GM18868 (cell line): ENCODE measurements around the gene CBX2.
"Not testable (repeated sequence)": the region's sequence is repeated elsewhere in the genome, so short reads cannot be mapped to it uniquely, and the experiment has no call there.

ENCODE experiments used
- ATAC-seq: cut with Tn5 transposase; IDR thresholded peaks from one replicate; pipeline ENCODE4 v1.9.1; 2021; ENCODE audit warnings: mild to moderate bottlenecking, moderate library complexity; ENCODE audit not compliant: unreplicated experiment

Gene CBX2

GRCh38 chr17:79769570-79770506 lies 8.1 kb upstream of the CBX2 start:
- no peak for ATAC-seq

GRCh38 chr17:79771276-79771675 lies 6.7 kb upstream of the CBX2 start:
- ATAC-seq, result no peak

- ATAC-seq, result not testable (repeated sequence)
These were observed 5.2 kb upstream of the CBX2 start for GRCh38 chr17:79772726-79773125.

- ATAC-seq, result no peak
These were observed 3.4 kb upstream of the CBX2 start for GRCh38 chr17:79774561-79774975.

- ATAC-seq, result no peak
These were observed 2.3 kb upstream of the CBX2 start for GRCh38 chr17:79775632-79776031.

- no peak for ATAC-seq
These were observed 1.4 kb upstream of the CBX2 start for GRCh38 chr17:79776376-79777119.

- peak; percentile 10 for ATAC-seq
These were observed 641 bp upstream of the CBX2 start for GRCh38 chr17:79777120-79777893.

- ATAC-seq, result peak; percentile 12
These were observed 646 bp downstream of the CBX2 start for GRCh38 chr17:79778504-79779083.

GRCh38 chr17:79779084-79779529 lies 1.2 kb downstream of the CBX2 start:
- ATAC-seq, result no peak

- no peak for ATAC-seq
These were observed 1.9 kb downstream of the CBX2 start for GRCh38 chr17:79779661-79780365.

- ATAC-seq, result no peak
These were observed 3.2 kb downstream of the CBX2 start for GRCh38 chr17:79781012-79781650.

- no peak for ATAC-seq
These were observed 4.0 kb downstream of the CBX2 start for GRCh38 chr17:79781736-79782575.

- no peak for ATAC-seq
These were observed 5.9 kb downstream of the CBX2 start for GRCh38 chr17:79783891-79784290.

GRCh38 chr17:79784353-79785016 lies 6.5 kb downstream of the CBX2 start:
- no peak for ATAC-seq

- ATAC-seq, result no peak
These were observed 7.3 kb downstream of the CBX2 start for GRCh38 chr17:79785017-79785899.

GRCh38 chr17:79785900-79786810 lies 8.2 kb downstream of the CBX2 start:
- ATAC-seq, result no peak
